Gastroesophageal sphincter (tissue), 3 donors: Measurements from ENCODE around the gene CYP46A1.

Source experiments
- POLR2A ChIP-seq, 2 donors: fragments of 450-650 bp; IDR thresholded peaks; one replicate each; pipeline ENCODE4 v1.6.1; 2017; ENCODE audit warnings: antibody characterized with exemption in 2 of 2, mild to moderate bottlenecking in 2 of 2, moderate library complexity in 1 of 2
- POLR2AphosphoS5 ChIP-seq: sonication (generic); formaldehyde crosslinking; IDR thresholded peaks from one replicate; pipeline ENCODE4 v1.6.1; 2017; ENCODE audit warnings: antibody characterized with exemption
- TF ChIP-seq, protein P1 (sequence below), 4 experiments: fragments of 200-600 bp in 2 of 4; fragments of 450-650 bp in 2 of 4; sonication (generic) in 1 of 4; IDR thresholded peaks; one replicate each; pipeline ENCODE4 v1.5.1; 2017 to 2019; ENCODE audit warnings: antibody characterized with exemption in 4 of 4, mild to moderate bottlenecking in 2 of 4, moderate library complexity in 2 of 4

- TF ChIP-seq, protein P1, sequence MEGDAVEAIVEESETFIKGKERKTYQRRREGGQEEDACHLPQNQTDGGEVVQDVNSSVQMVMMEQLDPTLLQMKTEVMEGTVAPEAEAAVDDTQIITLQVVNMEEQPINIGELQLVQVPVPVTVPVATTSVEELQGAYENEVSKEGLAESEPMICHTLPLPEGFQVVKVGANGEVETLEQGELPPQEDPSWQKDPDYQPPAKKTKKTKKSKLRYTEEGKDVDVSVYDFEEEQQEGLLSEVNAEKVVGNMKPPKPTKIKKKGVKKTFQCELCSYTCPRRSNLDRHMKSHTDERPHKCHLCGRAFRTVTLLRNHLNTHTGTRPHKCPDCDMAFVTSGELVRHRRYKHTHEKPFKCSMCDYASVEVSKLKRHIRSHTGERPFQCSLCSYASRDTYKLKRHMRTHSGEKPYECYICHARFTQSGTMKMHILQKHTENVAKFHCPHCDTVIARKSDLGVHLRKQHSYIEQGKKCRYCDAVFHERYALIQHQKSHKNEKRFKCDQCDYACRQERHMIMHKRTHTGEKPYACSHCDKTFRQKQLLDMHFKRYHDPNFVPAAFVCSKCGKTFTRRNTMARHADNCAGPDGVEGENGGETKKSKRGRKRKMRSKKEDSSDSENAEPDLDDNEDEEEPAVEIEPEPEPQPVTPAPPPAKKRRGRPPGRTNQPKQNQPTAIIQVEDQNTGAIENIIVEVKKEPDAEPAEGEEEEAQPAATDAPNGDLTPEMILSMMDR (IDR thresholded peaks at IDR 0.05): no peak
- TF ChIP-seq POLR2A (IDR thresholded peaks at IDR 0.05): no peak
- no peak for TF ChIP-seq POLR2AphosphoS5
These were observed 40.2 kb downstream of the CYP46A1 start for GRCh38 chr14:99724196-99724891.
